SJCRH30 (cell line): ENCODE results near the gene SPSB1. TPM values are rescaled to one million over a fixed set of nuclear protein-coding genes. Genes with fewer than 3 reads are reported as not detected.

ENCODE experiments used
- DNase-seq, 2 experiments: peaks; one replicate each; pipeline ENCODE4 v3.0.0-alpha.2; 2015 to 2020
- H3K27ac ChIP-seq: fragments of 250-450 bp; sonication (Bioruptor Pico); 2 replicates; pipeline ENCODE4 v1.5.1; 2020; ENCODE audit warnings: mild to moderate bottlenecking, moderate library complexity
- H3K27me3 ChIP-seq: fragments of 250-450 bp; sonication (Bioruptor Pico); 2 replicates; pipeline ENCODE4 v1.5.1; 2020; ENCODE audit warnings: mild to moderate bottlenecking, moderate library complexity
- H3K36me3 ChIP-seq: fragments of 250-450 bp; sonication (Bioruptor Pico); 2 replicates; pipeline ENCODE4 v1.5.1; 2020; ENCODE audit warnings: mild to moderate bottlenecking, moderate library complexity
- H3K4me1 ChIP-seq: fragments of 250-450 bp; sonication (Bioruptor Pico); 2 replicates; pipeline ENCODE4 v1.5.1; 2020; ENCODE audit warnings: mild to moderate bottlenecking, moderate library complexity
- H3K4me3 ChIP-seq: fragments of 250-450 bp; sonication (Bioruptor Pico); 2 replicates; pipeline ENCODE4 v1.5.1; 2020; ENCODE audit warnings: mild to moderate bottlenecking, moderate library complexity
- H3K9me3 ChIP-seq: fragments of 250-450 bp; sonication (Bioruptor Pico); replicated peaks from 2 replicates; pipeline ENCODE4 v1.5.1; 2020; ENCODE audit warnings: mild to moderate bottlenecking, moderate library complexity
- total RNA-seq: library from RNA; depleted of rRNA; stranded (reverse); fragments of >200 nt; shearing (Covaris generic); gene quantifications from 2 replicates; pipeline ENCODE4 v1.2.3, GENCODE V29; 2014

Gene SPSB1
- total RNA-seq, 1 experiment from 2014 or later: 0.43 TPM

DNA sequence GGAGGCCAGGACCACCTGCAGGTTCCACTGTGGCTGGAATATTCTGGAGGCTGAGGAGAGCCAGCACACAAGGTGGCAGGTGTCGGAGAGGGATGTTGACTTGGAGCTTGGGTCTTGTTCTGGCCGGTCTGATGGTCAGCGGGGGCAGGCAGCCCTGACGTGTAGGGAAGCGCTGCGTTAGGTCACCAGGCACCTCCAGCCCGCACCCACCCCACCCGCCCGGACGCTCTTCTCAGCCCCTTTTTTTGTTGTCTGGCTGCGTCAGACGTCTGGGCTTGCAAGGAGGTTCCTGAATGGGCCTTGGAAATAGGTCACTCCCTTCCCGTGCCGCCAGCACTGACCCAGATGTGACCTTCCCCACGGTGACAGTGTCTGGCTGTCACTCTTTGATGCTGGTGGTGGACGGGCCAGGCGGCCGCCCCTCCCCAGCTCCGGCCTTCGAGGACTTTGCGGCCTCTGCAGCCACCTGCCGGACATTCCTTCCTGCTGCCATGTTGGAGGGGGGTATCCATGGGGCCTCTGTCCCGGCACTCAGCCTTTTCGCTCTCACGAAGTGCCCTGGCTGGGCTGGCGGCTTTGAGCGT lies 30.1 kb downstream of the SPSB1 start:
- Histone ChIP-seq H3K36me3 (no peaks in the 10 kb centered on the region), H3K27ac (no peak overlapping the region), H3K4me1 (peaks cover 4% of the 10 kb centered on the region; the same call in 1 of the 2 replicates), H3K27me3 (peaks cover 83% of the 10 kb centered on the region), H3K4me3 (no peak overlapping the region), H3K9me3 (no peaks in the 10 kb centered on the region)
- DNase-seq: no peak

DNA sequence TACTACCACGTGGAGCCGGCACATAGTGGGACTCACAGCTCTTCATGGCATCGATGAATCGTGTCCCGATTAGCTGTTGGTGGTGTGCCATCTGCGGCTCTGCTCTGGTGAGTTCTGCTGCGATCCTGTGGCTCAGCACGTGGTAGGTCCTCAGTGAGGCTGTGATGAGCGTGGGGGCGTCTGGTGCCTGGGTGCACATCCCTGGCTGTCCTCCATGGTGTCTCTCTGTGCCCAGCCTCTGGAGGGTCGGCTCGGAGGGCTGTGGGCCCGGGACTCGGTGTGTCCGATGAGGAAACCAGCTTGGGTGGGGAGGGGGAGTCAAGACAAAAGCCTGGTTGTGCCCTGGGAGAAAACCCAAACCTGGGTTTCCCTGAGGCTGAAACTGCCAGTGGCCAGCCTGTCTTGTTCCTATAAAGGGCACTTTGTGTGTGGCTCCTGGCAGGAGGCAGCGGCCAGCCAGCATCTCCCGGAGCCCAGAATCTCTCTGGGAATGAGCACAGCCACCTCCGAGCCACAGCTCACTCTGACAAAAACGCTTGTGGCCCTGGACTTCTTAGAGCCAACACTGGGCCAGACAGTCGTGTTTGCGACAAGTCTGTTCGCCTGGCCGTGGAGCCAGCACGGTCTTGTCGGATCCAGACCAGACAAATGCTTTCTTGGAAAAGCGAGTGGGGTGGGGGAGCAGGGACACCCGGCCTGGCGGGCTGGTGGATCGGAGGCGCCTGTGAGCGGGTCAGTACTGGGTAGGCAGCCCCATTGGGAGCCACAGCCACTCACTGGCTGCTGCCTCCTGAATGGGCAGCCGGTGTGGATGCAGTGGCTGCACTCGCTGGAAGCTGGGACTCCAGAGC lies 31.8 kb downstream of the SPSB1 start:
- H3K36me3 ChIP-seq: no peaks in the 10 kb centered on the region
- DNase-seq: no peak
- H3K4me1 ChIP-seq: peaks cover 4% of the 10 kb centered on the region; the same call in 1 of the 2 replicates
- no peak overlapping the region for H3K27ac ChIP-seq
- no peaks in the 10 kb centered on the region for H3K9me3 ChIP-seq
- H3K4me3 ChIP-seq: no peak overlapping the region
- peaks cover 80% of the 10 kb centered on the region for H3K27me3 ChIP-seq

DNA sequence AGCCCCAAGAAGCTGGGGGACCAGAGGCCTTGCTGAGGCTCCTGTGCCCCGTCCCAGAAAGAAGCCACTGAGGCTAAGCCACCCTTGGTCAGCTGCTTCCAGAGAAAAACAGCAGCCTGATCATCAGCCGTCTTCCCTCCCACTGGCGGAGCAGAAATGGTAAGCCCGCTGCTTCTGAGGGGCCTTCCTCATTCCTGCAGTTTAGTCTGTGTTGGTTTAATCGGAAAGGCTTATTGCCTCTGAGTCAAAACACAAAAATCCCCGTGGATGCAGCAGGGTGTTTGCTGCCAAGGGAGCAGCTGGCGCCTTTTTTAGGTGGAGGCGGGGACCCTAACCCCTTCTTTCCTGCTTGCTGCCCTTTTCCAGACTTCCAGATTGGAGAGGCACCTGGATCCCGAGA lies 33.9 kb downstream of the SPSB1 start:
- no peak overlapping the region for H3K27ac ChIP-seq
- H3K4me1 ChIP-seq: peaks cover 4% of the 10 kb centered on the region; the same call in 1 of the 2 replicates
- peak in 1 of 2 experiments; percentile 12 for DNase-seq
- no peaks in the 10 kb centered on the region for H3K36me3 ChIP-seq
- H3K4me3 ChIP-seq: no peak overlapping the region
- peaks cover 70% of the 10 kb centered on the region for H3K27me3 ChIP-seq
- no peaks in the 10 kb centered on the region for H3K9me3 ChIP-seq

DNA sequence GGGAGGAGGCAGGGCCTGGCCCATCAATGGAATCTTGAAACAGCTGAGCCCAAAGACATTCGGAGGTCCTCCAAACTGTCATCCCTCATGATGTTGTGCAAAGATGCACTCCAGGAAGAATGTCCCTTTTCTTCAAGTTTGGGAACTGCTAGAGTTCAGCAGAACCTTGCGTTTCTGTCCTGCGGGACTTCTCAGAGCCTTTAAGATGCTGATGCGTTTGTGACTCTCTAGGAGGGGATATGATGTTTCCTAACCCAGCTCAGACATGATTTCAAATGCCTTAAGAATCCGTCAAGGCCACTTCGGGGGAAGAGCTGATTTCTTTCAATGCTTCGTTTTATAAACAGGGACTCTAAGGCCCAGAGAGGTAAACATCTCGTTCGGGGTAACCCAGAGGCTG lies 35.5 kb downstream of the SPSB1 start:
- Histone ChIP-seq H3K4me1 (peaks cover 4% of the 10 kb centered on the region; the same call in 1 of the 2 replicates), H3K27me3 (peaks cover 57% of the 10 kb centered on the region), H3K9me3 (no peaks in the 10 kb centered on the region), H3K36me3 (no peaks in the 10 kb centered on the region), H3K27ac (no peak overlapping the region), H3K4me3 (no peak overlapping the region)
- DNase-seq: no peak

DNA sequence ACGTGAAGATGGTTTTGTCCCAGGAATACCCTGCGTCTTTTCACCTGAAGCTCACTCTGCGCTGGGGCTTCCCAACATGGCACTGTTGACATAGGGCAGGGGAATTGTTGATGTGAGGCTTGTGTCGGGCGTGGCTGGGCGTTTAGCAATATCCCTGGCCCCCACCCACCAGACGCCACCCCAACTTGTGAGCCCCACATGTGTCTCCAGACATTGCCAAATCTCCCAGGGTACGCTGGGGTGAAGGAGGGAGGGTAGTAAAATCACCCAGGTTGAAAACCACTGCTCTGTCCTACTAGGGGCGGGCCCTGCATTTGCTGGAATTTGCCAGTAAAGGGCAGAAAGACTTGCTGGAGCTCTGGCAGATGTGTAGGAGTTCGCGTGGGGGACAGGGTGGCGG lies 36.0 kb downstream of the SPSB1 start:
- Histone ChIP-seq H3K9me3 (no peaks in the 10 kb centered on the region), H3K4me1 (peaks cover 4% of the 10 kb centered on the region; the same call in 1 of the 2 replicates), H3K36me3 (no peaks in the 10 kb centered on the region), H3K4me3 (no peak overlapping the region), H3K27me3 (peaks cover 52% of the 10 kb centered on the region), H3K27ac (no peak overlapping the region)
- no peak for DNase-seq

DNA sequence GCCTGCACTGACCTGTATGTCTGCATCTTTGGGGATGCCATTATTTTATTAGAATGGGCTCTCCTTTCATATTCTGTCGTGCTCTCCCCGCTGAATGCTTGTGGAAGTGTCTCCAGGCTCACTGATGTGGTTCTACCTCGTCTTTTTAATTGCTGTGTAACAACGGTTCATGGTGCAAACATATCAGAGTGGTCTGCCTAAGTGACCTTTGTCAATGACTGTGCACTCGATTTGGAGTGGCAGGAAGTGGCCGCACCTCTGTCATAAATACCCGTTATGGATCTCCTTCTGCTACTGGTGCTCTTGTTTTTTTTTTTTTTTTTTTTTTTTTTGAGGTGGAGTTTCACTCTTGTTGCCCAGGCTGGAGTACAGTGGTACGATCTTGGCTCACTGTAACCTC lies 38.3 kb downstream of the SPSB1 start:
- H3K9me3 ChIP-seq: no peaks in the 10 kb centered on the region
- no peak for DNase-seq
- no peaks in the 10 kb centered on the region for H3K36me3 ChIP-seq
- H3K4me1 ChIP-seq: peaks cover 4% of the 10 kb centered on the region; the same call in 1 of the 2 replicates
- no peak overlapping the region for H3K27ac ChIP-seq
- H3K27me3 ChIP-seq: peaks cover 33% of the 10 kb centered on the region
- H3K4me3 ChIP-seq: no peak overlapping the region

DNA sequence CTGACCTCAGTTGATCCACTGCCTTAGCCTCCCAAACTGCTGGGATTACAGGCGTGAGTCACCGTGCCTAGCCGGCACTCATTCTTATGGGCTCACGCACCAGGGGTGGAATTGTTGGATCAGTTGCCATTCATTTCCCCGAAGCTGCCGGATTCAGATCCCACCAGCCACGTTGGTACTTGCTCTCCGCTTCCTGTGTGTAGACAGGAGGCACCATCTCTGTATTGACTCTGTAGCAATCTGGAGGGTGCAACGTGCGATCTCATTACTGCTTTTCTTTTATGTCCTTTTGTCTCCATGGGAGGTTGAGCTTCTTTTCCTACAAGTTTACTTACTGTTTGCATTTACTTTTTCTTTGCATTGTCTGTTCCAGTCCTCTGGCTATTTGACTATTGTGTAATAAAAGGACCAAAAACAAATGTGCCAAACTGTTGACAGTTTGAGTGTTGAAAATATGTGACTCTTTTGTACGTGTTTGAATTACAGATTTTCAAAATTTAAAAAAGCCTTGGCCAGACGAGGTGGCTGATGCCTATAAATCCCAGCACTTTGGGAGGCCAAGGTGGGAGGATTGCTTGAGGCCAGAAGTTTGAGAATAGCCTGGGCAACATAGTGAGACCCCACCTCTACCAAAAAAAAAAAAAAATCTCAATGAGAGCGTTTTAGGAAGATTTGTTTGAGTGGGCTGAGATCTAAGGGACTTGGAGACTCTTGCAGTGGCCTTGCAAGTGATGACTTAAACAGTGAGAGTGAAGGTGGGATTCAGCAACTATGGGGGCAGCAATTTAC lies 39.1 kb downstream of the SPSB1 start:
- Histone ChIP-seq H3K27me3 (peaks cover 31% of the 10 kb centered on the region), H3K4me1 (no peaks in the 10 kb centered on the region), H3K36me3 (no peaks in the 10 kb centered on the region), H3K27ac (no peak overlapping the region), H3K9me3 (no peaks in the 10 kb centered on the region), H3K4me3 (no peak overlapping the region)
- no peak for DNase-seq

DNA sequence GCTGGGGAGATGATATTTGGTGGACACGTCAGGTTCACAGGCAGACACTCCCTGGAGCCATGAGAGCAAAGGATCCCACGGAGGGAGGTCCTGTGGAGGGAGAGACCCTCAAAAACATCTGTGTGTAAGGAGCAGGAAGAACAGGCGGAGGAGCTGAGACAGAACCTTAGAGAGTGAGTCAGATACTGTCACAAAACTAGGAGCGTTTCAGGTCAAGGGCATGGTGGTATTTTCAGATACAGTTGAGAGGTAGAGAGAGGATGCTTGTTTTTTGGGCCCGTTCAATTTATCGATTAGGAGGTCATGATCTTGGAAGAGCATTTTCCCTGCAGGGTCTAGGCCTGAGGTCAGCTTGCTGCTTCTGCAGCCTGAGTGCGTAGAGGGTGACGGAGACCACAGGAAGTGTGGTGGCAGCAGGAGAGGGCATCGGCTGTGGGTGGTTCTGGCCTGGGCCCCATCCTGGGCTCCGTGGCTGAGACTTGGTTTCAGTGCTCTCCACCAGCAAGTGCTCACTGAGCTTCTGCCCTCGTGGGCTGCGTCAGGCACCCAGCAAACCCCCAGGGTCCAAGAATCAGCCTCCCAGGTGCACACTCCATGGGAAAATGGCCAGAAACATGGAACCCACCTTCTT lies 39.9 kb downstream of the SPSB1 start:
- H3K27ac ChIP-seq: no peak overlapping the region
- H3K9me3 ChIP-seq: no peaks in the 10 kb centered on the region
- H3K36me3 ChIP-seq: no peaks in the 10 kb centered on the region
- peaks cover 25% of the 10 kb centered on the region for H3K27me3 ChIP-seq
- no peaks in the 10 kb centered on the region for H3K4me1 ChIP-seq
- DNase-seq: no peak
- no peak overlapping the region for H3K4me3 ChIP-seq

DNA sequence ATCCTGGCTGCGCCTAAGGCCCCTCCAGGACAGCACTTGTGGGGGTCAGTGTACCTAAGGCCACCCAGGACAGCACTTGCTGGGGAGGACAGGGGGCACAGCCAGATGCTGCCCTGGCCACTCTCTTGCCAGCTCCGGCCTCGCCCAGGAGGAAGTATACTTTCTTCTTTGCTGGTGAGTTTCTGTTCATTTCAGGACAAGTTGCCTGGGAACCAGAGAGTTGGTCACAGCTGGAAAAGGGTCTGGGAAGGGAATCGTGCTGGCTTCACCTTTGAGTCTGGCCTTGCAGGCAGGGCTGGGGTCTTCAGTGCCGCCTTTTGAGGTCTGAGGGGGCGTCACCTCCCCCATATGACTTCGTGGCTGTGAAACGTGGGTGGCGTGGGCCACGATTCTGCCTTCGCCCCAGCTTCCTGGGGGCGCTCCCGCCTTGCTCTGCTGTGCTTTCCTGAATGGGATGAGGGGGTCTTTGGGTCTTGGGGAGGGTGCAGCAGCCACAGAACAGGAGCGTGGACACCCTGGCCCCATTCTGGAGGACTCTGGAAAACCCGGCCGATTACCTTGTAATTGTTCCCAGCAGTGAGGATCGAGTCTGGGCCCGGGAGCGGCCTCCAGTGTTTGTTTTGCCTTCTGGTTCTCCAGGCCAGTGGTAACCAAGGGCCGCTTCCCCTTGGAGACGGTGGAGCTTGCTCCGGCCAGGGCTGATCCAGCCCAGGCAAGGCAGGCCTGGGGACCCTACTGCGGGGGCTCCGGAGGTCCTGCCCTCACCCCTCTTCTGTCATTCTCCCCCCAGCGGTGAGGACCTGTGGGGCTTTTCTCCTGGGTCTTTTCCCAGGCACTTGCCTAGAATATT lies 45.9 kb downstream of the SPSB1 start:
- DNase-seq: no peak
- Histone ChIP-seq H3K27ac (no peak overlapping the region), H3K36me3 (no peaks in the 10 kb centered on the region), H3K4me3 (no peak overlapping the region), H3K9me3 (no peaks in the 10 kb centered on the region), H3K4me1 (no peaks in the 10 kb centered on the region), H3K27me3 (peaks cover 43% of the 10 kb centered on the region)

DNA sequence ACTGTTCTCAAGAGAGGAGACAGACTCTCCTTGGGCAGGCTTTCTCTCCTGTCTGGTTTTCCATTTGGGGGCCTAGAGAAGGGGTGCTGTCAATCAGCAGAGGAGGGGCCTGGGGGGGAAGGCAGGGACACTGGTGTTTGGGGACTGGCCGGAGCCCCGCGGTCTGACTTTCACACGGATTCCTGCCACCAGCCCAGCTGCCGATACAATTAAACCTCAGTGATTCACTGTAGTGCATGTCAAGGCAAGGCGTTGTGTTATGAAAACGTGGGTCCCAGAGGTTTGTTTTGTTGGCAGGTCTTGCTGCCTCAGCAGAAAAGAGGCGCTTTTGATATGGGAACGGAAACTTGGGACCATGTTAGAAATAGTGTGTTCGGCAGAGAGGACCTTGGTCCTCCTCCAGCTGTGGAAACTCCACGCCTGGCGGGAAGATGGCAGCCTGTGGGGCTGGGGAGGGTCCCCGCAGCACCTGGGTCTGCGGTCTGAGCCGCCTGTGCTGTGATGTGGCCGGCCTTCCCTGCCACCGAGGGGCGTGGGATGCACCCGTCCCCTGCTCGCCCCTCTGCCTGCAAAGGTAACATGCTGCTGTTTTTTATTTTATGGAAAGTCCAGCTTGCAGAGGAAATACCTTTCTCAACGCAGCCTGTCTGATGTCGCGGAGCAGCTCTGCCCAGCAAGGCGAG lies 47.6 kb downstream of the SPSB1 start:
- Histone ChIP-seq H3K4me1 (no peaks in the 10 kb centered on the region), H3K27ac (no peak overlapping the region), H3K9me3 (no peaks in the 10 kb centered on the region), H3K36me3 (no peaks in the 10 kb centered on the region), H3K27me3 (peaks cover 53% of the 10 kb centered on the region), H3K4me3 (no peak overlapping the region)
- DNase-seq: no peak

DNA sequence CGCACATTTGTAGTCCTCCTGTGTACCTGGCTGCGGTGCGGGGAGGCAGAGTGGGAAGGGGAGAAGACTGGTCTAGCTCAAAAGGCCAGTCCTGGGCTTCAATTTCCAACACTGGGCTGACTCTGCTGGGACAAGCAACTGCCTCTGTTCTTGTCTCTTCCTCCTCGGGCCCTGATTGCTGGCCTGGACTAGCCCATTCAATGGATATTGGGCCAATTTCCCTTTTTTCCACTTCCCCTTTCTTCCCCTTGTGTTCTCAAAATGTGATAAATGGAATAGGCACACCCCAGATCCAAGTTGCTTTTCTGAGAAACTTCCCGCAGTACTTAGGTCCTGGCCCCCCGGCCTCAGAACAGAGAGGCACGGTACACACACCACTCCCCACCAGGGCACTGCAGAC lies 48.2 kb downstream of the SPSB1 start:
- H3K36me3 ChIP-seq: no peaks in the 10 kb centered on the region
- no peaks in the 10 kb centered on the region for H3K9me3 ChIP-seq
- H3K27ac ChIP-seq: no peak overlapping the region
- DNase-seq: no peak
- peaks cover 50% of the 10 kb centered on the region for H3K27me3 ChIP-seq
- H3K4me3 ChIP-seq: no peak overlapping the region
- H3K4me1 ChIP-seq: no peaks in the 10 kb centered on the region

DNA sequence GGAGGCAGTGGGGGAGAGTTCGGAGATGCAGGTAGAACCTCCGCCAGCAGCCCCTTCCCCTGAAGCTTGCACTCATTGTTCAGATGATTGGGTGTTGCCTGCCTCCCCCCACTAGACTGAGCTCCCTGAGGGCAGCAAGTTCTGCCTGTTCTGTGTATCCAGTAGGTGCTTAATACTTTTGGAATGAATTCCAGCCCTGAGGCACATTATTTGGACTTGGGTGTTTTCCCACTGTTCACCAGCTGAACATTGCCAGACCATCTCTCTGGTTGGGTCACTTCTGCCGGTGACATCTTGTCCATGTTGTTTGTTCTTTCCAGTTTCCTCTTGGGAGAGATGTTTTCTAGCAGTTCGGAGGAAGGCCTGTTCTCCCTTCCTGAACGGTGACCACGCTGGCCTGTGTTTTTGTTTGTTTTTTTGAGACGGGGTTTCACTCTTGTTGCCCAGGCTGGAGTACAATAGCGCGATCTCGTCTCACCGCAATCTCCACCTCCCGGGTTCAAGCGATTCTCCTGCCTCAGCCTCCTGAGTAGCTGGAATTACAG lies 48.7 kb downstream of the SPSB1 start:
- Histone ChIP-seq H3K9me3 (no peaks in the 10 kb centered on the region), H3K4me3 (no peak overlapping the region), H3K27ac (no peak overlapping the region), H3K27me3 (peaks cover 52% of the 10 kb centered on the region), H3K4me1 (no peaks in the 10 kb centered on the region), H3K36me3 (no peaks in the 10 kb centered on the region)
- DNase-seq: no peak

DNA sequence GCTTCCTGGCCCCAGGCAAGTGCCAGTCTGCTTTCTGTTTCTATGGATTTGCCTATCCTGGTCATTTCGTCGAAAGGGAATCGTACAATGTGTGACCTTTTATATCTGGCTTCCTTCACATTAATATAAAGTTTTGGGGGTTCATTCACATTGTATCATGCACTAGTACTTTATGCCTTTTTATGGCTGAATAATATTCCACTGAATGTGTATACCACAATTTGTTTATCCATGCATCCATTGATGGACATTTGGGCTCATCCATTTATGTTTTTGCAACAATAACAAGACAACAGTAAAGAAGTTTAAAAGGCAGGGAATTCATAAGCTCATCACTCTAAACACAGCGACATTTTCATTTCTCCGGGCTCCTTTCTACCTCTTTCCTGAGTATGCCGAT lies 50.6 kb downstream of the SPSB1 start:
- Histone ChIP-seq H3K27me3 (peaks cover 53% of the 10 kb centered on the region), H3K4me3 (no peak overlapping the region), H3K4me1 (no peaks in the 10 kb centered on the region), H3K36me3 (no peaks in the 10 kb centered on the region), H3K27ac (no peak overlapping the region), H3K9me3 (no peaks in the 10 kb centered on the region)
- DNase-seq: no peak
